NCI-H748 (cell line): ENCODE data around the gene USP11.

Experiments used
- DNase-seq: peaks from one replicate; lab custom pipeline; 2025; ENCODE audit not compliant: unreplicated experiment; lab: John Stamatoyannopoulos, UW

USP11 gene

GRCh38 chrX:47202877-47203276 is 29.9 kb upstream of the USP11 start:
- DNase-seq = no peak

GRCh38 chrX:47204970-47205369 is 27.8 kb upstream of the USP11 start:
- DNase-seq = no peak

GRCh38 chrX:47206316-47206715 is 26.5 kb upstream of the USP11 start:
- DNase-seq = no peak

- no peak for DNase-seq
Observed at GRCh38 chrX:47208108-47208507, 24.7 kb upstream of the USP11 start.

GRCh38 chrX:47209508-47210238 is 23.1 kb upstream of the USP11 start:
- no peak for DNase-seq

- DNase-seq = no peak
Observed at GRCh38 chrX:47210661-47211425, 22.0 kb upstream of the USP11 start.

GRCh38 chrX:47212381-47213293 is 20.2 kb upstream of the USP11 start:
- no peak for DNase-seq

GRCh38 chrX:47214435-47215077 is 18.3 kb upstream of the USP11 start:
- DNase-seq = no peak

- DNase-seq = no peak
Observed at GRCh38 chrX:47215291-47215900, 17.4 kb upstream of the USP11 start.

- no peak for DNase-seq
Observed at GRCh38 chrX:47216393-47216925, 16.4 kb upstream of the USP11 start.

DNA sequence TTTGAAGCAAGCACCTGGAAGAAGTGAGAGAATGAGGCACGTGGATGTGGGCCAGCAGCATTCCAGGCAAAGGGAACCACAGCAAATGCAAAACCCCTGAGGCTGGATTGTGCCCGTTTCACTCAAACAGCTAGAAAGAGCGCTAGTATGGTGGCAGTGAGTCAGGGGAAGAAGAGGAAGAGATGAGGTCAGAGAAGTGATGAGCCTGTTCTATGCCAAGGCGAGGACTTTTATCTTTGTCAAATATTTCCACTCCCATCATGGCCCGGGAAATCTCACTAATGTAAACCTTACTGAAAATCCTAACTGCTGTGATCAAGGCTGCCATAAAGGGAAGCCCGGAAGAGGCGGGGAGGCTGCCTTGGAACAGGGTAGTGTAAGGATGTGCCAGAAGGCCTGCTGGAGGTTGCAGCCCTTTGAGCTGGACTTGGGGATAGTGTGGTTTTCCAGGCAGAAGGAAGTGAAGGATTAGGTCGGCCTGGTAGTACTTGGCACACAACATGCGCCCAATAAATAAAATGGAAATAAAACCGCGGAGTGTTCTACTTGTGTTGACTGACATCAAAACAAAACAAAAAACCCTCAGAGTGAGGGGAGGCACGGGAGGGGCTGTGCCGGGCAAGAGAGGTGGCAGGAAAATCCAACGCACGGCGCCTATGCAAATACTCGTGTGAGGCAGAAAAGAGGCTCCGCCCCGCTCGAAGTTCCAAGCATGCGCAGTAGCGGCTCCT is 15.5 kb upstream of the USP11 start:
- no peak for DNase-seq

- peak; percentile 99 for DNase-seq
Observed at GRCh38 chrX:47217852-47218279, 14.9 kb upstream of the USP11 start.

GRCh38 chrX:47218280-47218919 is 14.4 kb upstream of the USP11 start, which contains the start of gene CDK16:
CDK16 (plus strand) TSS chrX:47218681; CDS start chrX:47223558, 4,877 bp downstream.
- peak; percentile 85 for DNase-seq

GRCh38 chrX:47218920-47219815 is 13.6 kb upstream of the USP11 start:
- DNase-seq = peak; percentile 48

DNA sequence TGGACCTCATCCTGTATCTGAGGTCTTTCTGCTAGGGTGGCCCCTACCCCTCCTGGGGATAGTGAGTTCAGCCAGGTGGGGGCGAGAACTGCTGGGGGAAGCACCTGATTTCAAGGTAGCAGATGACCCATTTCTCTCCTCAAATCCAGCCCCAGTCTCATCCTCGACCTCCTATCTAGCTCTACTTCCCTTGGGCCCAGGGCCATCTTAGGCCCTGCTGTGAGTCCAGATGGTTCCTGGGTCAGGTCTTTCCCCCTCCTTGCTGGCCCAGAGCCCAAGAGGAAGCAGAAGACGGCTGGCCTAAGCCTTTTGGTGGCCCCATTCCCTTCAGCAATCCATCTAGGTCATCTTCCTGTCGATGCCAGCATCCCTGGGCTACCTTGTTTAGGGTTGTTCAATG is 11.1 kb upstream of the USP11 start:
- no peak for DNase-seq

- DNase-seq = no peak
Observed at GRCh38 chrX:47222751-47223350, 10.0 kb upstream of the USP11 start.

DNA sequence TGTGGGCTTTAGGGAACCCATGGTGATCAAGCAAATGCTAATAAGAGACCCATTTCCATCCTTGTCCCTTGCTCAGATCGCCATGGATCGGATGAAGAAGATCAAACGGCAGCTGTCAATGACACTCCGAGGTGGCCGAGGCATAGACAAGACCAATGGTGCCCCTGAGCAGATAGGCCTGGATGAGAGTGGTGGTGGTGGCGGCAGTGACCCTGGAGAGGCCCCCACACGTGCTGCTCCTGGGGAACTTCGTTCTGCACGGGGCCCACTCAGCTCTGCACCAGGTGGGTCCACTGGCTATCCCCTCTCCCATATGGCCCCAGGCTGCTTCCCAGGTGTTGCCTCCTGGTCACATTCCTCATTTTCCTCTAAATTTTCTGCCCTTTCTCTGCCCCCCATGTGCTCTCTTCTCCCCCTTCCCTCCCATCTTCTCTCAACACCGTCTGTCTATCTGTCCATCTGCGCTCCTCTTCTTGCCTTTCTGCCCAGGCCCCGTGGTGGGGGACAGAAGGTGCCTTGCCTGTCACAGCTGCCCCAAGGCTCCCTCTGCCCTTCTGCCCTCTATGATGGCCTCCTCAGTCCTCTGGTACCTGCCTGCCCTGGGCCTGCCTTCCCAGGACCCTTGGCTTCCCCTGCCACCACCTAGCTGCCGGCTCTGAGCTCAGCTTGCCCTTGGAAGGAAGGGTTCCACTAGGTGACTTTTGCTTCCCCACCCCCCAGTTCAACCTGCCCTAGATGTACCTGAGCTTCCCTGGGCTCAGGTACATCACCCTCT is 9.1 kb upstream of the USP11 start:
- DNase-seq = no peak
